Calu3 (cell line): ENCODE measurements around the gene HS3ST3A1. TPM values are rescaled to one million over a fixed set of nuclear protein-coding genes. Genes with fewer than 3 reads are reported as not detected.

Experiments used
- BruUV-seq: library from RNA; stranded (reverse); fragments of 400-500 nt; replicated peaks from 2 replicates; lab custom pipeline; 2021; lab: Mats Ljungman, UMichigan
- CTCF ChIA-PET: fragments of 300-600 bp; sonication (Branson Sonifier 250); formaldehyde crosslinking; loops from one replicate; lab custom pipeline; 2022; ENCODE audit warnings: antibody characterized with exemption; lab: Charles Lee
- DNase-seq: peaks from one replicate; pipeline ENCODE4 v3.0.0; 2022
- H3K27ac Mint-ChIP-seq: one replicate; pipeline ENCODE4 v1.8.0; 2022; ENCODE audit warnings: mixed read lengths; ENCODE audit not compliant: unreplicated experiment
- H3K27me3 Mint-ChIP-seq: one replicate; pipeline ENCODE4 v1.8.0; 2022; ENCODE audit warnings: mixed read lengths; ENCODE audit not compliant: unreplicated experiment
- H3K36me3 Mint-ChIP-seq: one replicate; pipeline ENCODE4 v1.8.0; 2022; ENCODE audit warnings: mild to moderate bottlenecking, moderate library complexity, mixed read lengths; ENCODE audit not compliant: insufficient read depth, unreplicated experiment
- H3K4me1 Mint-ChIP-seq: one replicate; pipeline ENCODE4 v1.8.0; 2022; ENCODE audit warnings: mild to moderate bottlenecking, low read depth, mixed read lengths; ENCODE audit not compliant: unreplicated experiment
- H3K4me3 Mint-ChIP-seq: one replicate; pipeline ENCODE4 v1.8.0; 2022; ENCODE audit warnings: mild to moderate bottlenecking, low read depth, moderate library complexity, mixed read lengths; ENCODE audit not compliant: unreplicated experiment
- H3K9me3 Mint-ChIP-seq: one replicate; pipeline ENCODE4 v1.8.0; 2022; ENCODE audit warnings: low read depth, mixed read lengths; ENCODE audit not compliant: unreplicated experiment
- intact Hi-C: fragments of 100-400 bp; cut with micrococcal nuclease; formaldehyde crosslinking; loops from one replicate; pipeline ENCODE4 v1.10.0; 2022; ENCODE audit not compliant: unreplicated experiment
- total RNA-seq: library from RNA; stranded (reverse); gene quantifications from 2 replicates; pipeline ENCODE4 v1.2.3, GENCODE V29; 2022
- TF ChIP-seq, protein P1 (sequence below): fragments of 200-600 bp; IDR thresholded peaks from one replicate; pipeline ENCODE4 v1.8.0; 2022; ENCODE audit warnings: antibody characterized with exemption; ENCODE audit not compliant: unreplicated experiment

Gene HS3ST3A1
- total RNA-seq, 1 experiment from 2014 or later, result not detected

DNA sequence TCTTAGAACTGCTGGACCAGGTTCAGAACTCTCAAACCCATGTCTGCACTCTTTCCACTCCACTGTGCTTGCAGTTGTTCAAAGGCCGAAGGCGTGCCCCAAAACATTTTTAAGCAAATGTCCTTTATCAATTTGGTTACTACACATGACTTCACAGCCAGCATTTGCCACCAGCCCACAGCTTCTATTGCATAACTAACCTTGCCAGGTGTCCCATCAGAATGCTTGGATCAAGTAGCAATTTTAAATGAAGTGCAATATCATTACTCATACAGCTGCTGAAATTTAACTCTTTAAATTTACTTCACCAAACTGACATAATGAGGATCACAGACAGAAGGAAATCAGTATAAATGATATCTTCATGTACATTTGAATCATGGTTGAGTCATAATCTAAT lies 29.8 kb upstream of the HS3ST3A1 start:
- Mint-ChIP-seq H3K27me3 (no peaks in the 10 kb centered on the region), H3K27ac (no peak overlapping the region), H3K4me3 (no peak overlapping the region), H3K4me1 (no peaks in the 10 kb centered on the region), H3K36me3 (no peaks in the 10 kb centered on the region), H3K9me3 (peaks cover 4% of the 10 kb centered on the region)
- CTCF ChIA-PET, result no interaction called here
- no peak for DNase-seq
- TF ChIP-seq, protein P1, sequence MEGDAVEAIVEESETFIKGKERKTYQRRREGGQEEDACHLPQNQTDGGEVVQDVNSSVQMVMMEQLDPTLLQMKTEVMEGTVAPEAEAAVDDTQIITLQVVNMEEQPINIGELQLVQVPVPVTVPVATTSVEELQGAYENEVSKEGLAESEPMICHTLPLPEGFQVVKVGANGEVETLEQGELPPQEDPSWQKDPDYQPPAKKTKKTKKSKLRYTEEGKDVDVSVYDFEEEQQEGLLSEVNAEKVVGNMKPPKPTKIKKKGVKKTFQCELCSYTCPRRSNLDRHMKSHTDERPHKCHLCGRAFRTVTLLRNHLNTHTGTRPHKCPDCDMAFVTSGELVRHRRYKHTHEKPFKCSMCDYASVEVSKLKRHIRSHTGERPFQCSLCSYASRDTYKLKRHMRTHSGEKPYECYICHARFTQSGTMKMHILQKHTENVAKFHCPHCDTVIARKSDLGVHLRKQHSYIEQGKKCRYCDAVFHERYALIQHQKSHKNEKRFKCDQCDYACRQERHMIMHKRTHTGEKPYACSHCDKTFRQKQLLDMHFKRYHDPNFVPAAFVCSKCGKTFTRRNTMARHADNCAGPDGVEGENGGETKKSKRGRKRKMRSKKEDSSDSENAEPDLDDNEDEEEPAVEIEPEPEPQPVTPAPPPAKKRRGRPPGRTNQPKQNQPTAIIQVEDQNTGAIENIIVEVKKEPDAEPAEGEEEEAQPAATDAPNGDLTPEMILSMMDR, result no peak
- BruUV-seq, result no TSS peak
- intact Hi-C loops, result no loop called here

DNA sequence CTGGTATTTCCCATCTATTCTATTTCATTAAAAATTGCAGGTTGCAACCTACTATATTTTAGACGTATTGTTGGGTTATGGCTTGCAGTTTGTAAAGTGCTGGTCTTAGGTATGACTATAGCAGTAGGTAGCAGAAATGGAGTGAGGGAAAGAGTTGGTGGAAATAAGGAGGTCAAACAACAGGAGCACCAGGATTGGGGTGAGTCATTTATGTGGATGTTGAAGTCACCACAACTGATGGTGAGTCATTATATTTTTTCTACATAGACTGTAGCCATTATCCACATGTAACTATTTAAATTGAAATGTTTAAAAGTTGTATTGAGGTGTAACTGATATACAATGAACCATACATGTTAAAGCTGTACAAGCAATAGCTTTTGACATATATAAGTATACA lies 25.0 kb upstream of the HS3ST3A1 start:
- intact Hi-C loops, result no loop called here
- BruUV-seq, result no TSS peak
- TF ChIP-seq, protein P1, result no peak
- DNase-seq, result no peak
- Mint-ChIP-seq H3K4me3 (no peak overlapping the region), H3K4me1 (no peaks in the 10 kb centered on the region), H3K36me3 (no peaks in the 10 kb centered on the region), H3K27me3 (no peaks in the 10 kb centered on the region), H3K9me3 (peaks cover 6% of the 10 kb centered on the region), H3K27ac (no peak overlapping the region)
- CTCF ChIA-PET, result no interaction called here

DNA sequence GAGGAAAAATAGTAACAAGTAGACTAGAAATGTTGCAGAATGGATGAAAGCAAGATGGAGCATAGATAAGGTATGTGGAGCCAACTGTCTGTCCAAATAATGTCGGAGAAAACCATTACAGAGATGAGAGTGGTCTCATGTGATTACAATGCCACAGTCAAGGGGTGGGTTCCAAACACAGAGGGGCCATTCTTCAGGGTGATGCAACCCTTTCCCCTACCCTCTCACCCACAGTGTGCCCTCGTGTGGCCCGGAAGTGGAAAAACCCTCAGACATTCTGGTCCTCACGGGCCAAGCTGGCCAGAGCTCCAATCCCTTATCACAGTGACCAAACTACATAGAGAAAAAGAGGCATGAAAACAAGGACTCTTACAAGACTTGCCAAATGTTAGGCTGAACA lies 17.7 kb upstream of the HS3ST3A1 start:
- DNase-seq, result no peak
- CTCF ChIA-PET, result no interaction called here
- intact Hi-C loops, result no loop called here
- peaks cover 6% of the 10 kb centered on the region for H3K9me3 Mint-ChIP-seq
- no peak overlapping the region for H3K4me3 Mint-ChIP-seq
- no peak overlapping the region for H3K27ac Mint-ChIP-seq
- TF ChIP-seq, protein P1, result no peak
- no peaks in the 10 kb centered on the region for H3K4me1 Mint-ChIP-seq
- H3K27me3 Mint-ChIP-seq, result no peaks in the 10 kb centered on the region
- no TSS peak for BruUV-seq
- H3K36me3 Mint-ChIP-seq, result no peaks in the 10 kb centered on the region

DNA sequence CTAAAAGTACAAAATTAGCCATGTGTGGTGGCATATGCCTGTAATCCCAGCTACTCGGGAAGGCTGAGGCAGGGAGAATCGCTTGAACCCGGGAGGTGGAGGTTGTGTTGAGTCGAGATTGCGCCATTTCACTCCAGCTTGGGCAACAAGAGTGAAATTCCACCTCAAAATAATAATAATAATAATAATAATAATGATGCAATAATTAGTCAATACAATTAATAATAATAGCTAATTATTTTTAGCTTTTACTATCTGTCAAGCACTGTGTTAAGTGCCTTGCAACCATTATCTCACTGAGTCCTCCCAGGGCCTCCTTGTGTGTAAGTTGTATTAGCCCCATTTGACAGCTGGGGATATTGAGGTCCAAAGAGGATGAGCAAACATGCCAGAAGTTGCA lies 14.3 kb upstream of the HS3ST3A1 start:
- intact Hi-C loops, result no loop called here
- CTCF ChIA-PET, result no interaction called here

More for the DNA sequence above, 14.3 kb upstream of the HS3ST3A1 start:
- H3K4me1 Mint-ChIP-seq, result no peaks in the 10 kb centered on the region
- TF ChIP-seq, protein P1, result no peak
- no TSS peak for BruUV-seq
- no peak for DNase-seq
- H3K9me3 Mint-ChIP-seq, result peaks cover 7% of the 10 kb centered on the region
- no peak overlapping the region for H3K4me3 Mint-ChIP-seq
- no peaks in the 10 kb centered on the region for H3K36me3 Mint-ChIP-seq
- no peak overlapping the region for H3K27ac Mint-ChIP-seq
- H3K27me3 Mint-ChIP-seq, result no peaks in the 10 kb centered on the region
